HuH-7.5 (cell line): Measurements from ENCODE around the gene SAP30BP.
"Not testable (repeated sequence)": the region's sequence is repeated elsewhere in the genome, so short reads cannot be mapped to it uniquely, and the experiment has no call there.

Experiments
- DNase-seq: peaks from one replicate; pipeline ENCODE4 v3.0.0; 2011; ENCODE audit warnings: low spot score

Gene SAP30BP

DNA sequence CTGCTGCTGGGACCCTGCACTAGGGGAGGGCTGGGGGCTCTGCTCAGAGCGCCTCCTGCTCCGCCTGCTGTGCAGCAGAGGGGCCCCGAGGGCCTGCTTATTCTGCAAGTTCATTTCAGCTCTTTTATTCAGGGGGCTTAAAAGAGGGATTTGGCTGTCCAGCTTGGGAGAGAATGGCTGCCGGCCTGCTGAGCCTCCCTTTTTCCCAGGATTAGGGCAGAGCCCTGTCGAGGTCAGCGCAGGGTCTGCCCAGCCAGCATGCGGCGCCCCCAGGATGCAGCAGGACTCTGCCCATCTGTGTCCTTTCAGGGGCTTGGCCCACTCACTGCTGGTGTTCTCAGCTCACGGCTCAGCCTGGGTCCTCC lies 32.8 kb upstream of the SAP30BP start:
- DNase-seq = no peak

DNA sequence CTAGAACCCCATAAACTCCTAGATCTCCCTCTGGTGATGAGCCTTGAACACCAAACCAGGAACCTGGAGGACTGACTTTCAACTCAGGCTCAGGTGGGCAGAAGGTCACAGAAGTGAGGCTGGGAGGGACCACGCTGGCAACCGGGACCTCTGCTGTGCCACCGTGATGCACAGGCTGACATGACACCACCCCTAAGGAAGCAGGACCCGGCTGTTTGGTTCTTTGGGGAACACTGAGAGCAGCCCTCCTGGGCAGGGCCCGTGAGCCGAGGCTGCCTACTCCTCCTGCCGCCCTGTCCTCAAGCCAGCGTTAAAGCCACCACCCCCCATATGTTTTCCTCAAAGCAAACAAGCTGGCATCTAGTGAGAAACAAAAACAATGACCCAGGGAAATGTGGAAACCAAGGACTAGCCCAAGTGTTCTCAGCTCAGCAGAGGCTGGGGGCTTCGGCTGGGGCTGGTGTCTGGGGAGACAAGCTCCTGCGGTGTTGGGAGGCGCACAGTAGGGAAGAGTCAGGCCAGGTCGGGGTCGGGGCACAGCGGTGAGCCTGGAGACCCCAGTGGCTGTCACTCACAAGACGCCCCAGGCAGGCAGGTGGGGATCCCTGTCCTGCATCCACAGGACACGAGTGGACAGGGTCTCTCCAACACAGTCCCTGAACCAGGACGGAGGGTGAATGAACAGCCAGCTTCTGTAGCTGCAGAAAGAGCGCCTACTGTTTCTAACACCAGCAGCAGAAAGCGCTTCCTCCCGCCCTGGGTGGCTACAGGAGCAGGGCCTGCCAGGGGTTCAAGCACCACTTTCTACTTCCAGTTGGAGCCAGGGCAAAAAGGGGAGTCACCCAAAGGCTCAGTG lies 32.2 kb upstream of the SAP30BP start:
- DNase-seq = no peak

DNA sequence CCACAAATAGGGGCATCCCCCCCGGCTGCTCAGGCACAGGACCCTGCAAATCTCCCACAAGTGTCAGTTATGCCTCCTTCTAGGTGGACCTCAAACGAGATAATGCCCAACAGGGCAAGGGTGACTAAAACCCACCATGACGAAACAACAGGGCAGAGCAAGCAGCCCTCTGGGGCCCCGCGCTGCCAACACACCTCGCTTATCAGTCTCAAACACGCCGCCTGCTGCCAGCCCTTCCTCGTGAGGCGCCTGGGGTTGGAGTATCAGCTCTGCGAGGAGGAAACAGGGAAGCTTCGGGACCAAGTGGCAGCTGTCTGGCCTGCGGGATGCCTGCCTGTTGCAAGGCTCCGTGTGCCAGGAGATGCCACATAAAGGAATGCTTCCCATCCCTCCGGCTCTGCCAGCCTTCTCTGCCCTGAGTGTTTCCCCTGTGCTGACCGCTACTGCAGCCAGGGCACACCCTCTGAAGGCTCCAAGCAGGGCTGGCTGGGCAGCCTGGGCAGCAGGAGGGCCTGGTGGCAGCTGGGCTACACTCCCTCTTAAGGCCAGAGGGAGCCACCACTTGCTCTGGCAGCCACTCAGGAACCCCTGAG lies 31.4 kb upstream of the SAP30BP start:
- DNase-seq = peak; percentile 5

DNA sequence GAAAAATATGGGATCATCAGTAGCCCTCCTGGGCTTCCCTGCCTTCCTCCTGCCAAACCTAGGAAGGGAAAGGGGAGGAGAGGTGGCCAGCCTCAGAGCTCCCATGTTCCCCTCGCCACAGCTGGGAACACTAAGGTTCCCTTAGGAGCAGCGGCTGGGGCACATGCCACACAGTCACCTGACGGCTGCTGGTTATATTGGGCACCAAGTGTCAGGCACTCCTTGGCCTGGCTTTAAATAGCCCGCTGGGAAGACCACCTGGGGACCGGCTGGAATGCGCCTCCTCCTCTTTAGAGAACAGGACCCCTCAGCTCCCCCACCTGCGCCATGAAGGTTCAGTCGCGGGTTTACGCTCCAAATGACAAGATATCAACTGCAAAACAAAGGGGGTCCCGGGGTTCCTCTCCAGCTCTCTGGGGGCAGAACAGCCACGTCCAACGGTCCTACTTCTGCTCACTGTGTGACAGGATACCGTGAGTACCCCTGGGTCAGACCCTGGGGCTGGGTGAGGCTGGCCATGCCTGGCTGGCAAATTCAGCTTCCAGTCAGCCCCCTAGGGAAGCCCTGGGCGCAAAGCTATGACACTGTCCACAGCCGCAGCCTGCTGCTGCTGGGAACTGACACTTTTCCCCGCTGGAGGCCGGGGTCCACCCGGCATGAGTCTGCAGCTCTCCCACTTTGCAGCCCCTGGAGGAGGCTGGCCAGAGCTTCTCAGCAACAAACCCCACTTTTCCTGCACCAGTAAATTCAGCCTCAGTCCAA lies 30.6 kb upstream of the SAP30BP start:
- DNase-seq = peak; percentile 3

DNA sequence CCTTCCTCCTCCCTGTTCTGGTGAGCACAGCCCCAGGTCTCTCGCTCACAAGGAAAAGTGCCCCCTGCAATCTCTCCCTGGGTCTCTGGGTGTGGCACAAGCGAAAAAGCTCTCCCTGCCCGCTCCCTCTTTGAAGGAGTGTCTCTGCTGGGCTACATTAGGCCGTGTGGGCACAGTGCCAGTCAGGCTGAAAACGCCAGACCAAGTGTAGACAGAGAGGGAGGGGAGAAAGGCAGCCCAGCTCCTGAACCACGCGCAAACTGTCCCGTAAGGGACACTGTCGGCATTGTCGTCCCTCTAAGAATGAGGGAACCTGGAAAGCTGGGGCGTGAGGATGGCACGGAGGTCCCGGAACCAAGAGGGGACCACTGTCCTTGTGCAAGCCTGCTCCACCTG lies 30.0 kb upstream of the SAP30BP start:
- no peak for DNase-seq

DNA sequence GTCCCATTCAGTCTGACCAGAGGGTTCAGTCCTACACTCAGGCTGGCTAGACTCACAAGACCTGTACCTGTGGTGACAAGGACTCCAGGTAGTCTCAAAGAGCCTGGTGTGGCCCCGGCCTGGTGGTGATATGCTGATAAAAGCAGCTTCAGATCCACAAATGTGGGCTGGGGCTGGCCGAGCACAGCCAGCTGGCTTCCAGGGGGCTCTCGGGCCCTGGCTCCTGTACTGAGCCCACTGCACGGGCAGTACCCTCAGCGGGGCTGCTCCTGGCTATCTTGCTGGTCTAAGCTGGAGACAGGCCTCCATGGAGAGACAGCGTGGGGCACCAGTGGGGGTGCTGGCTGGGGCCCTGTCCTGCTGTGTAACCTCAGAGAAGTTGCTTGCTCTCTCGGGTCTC lies 29.6 kb upstream of the SAP30BP start:
- DNase-seq = peak; percentile 3

DNA sequence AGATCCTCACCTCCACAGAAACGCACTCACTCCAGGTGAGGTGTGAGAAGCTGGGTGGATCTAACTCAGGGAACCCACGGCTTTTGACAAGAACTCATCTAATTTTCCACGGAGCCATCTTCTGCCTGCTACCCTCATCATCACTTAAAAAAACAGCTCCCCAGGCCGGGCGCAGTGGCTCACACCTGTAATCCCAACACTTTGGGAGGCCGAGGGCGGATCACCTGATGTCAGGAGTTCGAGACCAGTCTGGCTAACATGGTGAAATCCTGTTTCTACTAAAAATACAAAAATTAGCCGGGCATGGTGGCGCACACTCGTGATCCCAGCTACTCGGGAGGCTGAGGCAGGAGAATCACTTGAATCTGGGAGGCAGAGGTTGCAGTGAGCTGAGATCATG lies 29.1 kb upstream of the SAP30BP start:
- DNase-seq = not testable (repeated sequence)

DNA sequence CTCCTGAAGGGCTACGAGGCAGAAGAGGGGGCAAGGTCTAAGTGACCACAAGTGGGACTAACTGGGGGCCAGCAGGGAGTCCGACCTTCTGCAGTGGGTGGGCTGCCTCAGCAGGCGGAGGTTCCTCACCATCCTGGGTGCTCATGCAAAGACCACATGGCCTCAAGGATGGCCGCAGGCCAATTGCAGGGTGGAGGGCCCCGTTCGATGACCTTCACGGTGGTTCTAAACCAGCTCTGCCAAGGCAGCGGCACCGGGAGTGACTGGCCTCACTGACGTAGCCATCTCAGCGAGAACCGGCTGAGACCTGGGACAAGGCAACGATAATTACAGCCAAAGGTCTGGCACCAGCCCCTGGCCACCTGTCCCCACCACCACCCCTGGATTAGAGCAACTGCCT lies 28.2 kb upstream of the SAP30BP start:
- no peak for DNase-seq

DNA sequence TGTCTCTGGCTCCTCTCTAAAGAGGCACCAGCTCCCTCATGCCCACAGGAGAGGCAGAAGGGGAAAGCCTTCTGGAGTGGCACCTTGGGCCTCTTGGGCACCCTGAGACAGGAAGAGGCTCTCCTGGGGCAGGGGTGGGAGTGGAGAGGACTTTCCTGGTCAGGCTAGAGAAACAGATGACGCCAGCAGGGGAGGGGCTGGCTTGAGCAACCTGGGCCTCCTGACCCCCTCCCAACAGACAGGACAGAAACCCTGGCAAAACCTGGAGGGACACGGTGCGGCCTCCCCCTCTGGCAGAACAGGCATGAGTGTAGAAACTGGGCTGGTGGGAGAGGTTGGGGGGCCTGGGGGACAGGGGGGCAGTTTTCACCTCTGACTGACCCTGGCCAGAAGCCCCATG lies 27.8 kb upstream of the SAP30BP start:
- no peak for DNase-seq

DNA sequence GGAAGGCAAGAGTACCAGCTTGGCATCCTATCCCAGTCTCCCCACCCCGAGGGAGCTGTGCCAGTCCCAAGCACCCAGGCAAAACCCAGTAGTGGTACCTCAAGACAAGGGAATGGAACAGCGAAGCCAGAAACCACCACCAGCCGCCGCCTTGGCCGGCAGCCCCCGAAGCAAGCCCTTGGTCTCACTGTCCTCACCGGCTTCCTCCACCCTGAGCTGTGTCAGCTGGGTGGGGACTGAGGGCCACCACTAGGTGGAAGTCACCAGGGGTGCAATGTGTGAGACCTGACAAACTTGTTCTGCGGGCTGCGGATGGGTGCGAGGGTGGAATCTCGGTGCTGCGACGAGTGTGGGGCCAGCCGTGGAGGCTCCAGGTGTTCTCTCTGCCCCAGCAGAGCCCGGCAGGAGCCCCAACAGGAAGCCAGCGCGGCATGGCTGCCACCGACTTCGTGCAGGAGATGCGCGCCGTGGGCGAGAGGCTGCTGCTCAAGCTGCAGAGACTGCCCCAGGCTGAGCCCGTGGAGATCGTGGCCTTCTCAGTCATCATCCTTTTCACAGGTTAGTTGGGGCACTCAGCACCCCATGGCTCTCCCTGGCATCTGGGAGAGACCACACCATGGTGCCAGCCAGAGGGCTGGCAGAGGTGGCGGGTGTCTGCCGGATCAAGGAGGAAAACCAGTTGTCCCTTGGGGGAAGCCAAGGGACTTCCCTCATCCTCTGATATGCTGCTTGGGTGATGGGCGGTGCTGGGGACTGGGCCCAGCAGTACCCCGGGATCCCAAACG lies 27.2 kb upstream of the SAP30BP start:
- peak; percentile 67 for DNase-seq

DNA sequence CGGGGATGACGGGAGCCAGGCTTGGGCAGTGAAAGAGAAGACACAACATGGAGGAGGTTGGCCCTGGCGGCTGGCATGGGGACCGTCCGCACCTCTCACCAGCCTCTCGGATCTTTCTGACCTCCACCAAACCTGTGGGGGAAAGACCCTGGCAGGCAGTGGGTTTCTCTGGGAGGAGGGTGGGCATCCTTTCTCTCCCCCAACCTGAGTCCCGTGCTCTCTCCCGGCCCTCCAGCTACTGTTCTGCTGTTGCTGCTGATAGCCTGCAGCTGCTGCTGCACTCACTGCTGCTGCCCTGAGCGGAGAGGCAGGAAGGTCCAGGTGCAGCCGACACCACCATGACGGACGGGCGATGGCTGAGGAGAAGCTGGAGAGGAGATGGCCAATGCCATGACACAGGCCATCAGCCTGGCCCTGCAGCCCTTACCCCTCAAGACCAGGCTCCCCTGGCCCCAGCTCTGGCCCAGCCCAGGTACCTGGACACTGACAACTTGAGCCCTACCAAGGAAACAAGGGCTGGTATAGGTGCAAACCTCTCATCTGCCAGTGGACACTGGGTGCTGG lies 26.5 kb upstream of the SAP30BP start:
- DNase-seq = no peak

DNA sequence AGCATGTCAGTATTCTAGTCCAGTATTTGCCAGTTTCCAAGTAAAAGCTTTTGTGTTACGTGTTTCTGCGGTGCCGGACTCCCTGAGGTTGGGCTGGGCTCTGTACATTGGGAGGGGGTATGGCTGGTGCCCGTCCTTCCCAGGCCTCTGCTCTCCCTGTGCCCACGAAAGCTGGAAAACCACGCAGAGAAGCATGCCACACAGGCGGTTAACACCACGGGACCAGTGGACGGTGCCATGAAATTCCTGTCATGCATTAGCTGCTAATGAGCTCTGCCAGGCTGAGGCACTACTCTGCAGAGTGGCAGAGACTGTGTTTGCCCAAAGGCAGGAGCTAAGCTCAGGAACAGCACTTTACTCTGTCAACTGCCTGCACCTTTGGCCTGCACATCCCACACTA lies 25.8 kb upstream of the SAP30BP start:
- DNase-seq = no peak

DNA sequence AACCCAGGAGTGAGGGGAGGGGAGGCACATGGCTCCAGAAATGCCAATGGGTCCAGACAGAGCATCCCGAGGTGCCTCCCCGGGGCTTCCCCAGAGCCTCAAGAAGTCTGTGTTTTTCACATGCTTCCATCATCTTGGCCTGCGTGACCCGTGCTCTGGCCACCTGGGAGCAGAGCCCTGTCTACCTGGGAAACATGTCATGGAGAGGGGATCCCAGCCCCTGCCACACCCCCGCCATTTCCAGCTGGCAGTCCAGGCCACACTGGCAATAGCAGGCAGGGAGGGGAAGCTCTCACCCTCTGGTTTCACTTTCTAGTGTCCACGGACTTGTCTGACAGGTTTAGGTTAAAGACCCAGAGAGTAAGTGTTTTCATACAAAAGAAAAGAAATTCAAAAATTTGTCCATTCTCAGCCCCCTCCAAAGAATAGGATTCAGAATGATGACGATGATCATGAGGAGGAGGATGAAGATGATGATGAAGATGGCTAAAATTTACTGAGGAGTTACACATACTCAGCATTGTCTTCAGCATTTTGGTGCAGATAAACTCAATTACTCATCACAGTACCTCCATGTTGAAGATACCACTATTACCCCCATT lies 24.9 kb upstream of the SAP30BP start:
- DNase-seq = peak; percentile 11

DNA sequence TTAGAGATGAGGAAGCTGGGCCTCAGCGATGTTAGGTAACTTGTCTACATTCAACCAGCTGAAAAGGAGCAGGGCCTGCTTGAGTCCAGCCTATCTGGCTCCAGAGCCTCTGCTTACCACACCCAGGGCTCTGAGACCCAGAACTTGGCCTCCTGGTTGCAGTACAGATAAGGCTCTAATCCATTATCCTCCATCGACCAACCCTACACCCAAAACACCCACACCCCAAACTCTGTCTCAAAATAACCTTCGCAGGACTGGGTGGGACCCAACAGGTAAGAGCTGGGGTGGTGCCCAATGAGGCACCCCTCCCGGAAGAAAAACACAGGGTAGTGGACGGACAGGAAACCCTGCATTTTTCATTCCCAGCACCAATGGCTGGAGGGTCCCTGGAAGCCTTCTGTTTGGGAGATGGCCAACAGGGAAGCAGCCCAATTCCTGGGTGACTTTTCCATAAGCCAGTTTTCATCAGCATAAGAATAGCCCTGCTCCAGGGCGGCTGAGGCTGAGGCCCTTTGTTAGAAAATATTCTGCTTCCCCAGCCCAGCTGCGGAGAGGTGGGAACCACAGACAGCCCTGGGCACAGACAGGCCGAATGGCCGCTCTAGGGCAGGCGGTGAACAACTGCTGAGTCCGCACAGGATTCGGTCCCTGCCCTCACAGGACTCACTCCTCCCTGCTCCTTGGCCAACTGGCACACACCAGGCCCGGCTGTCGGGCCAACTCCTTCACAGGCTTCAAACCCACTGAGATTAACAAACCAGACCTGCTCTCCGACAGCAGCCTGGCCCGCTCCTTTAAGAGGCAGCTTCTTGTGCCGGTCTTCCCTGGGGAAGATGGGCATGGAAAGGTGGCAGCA lies 24.1 kb upstream of the SAP30BP start:
- DNase-seq = peak; percentile 7

DNA sequence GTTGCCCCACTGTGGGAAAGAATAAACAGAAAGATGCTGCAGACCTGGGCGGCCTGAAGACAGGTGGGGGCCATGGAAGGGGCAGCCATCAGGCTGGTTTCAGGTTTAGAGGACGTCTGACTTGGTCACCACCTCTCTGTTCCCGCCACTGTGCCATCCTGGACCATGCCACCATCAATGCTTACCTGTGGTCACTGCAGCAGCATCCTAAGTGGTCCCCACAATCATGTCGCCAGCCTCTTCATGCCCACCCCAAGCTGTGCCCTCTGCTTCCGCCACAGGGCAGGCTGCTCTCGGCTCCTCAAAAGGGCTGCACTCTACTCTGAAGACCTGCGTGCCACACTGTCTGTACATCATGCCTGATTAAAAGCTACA lies 23.5 kb upstream of the SAP30BP start:
- DNase-seq = no peak

DNA sequence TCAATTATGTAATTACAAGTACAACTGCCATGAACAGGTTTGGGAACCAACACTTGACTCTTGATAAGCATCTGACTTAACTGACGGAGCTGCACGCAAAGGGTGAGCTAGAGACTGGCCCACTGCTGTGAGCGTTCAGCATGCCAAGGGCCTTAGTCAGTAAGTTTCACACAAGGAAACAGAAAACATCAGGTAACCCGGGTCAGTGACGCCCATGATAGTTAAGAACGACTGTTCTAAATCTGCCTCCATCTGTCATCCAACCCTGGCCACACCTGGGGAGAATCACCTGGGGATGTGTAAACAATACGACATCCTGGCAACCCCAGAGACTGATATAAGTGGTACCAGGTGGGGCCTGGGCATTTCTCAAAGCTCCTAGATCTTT lies 21.6 kb upstream of the SAP30BP start:
- no peak for DNase-seq

DNA sequence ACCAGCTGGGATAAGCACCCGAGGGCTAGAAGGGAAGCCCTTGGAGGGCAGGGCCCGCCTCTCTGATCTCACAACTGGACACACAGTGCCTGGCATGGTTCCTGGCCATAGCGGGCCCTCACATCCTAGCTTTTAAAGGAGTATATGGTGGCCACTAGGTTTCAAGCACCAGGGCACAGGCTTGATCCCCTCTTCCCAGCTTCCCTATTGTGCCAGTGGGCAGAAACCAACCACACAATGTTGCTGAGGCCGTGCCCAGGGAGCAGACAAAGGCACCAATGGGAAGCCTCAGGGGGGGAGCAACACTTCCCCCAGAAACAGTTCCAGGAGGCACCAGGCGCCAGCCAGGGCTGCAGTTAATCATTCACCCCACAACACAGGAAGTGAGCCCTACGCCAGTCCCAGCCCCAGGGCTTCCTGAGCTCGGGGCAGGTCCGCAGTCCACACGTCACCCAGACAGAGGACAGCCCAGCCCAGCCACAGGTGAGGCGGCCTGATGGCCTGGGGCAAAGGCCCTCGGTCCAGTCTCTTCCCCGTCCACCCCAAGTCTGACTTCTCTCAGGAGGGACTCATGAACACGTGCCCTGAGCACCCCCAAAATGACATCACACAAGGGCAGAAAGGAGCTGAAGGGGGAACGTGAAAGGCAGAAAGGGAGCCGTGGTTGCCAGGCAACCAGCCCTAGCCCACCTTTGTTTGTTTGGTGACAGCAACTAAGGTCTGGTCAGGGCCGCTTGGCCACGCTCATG lies 21.1 kb upstream of the SAP30BP start:
- peak; percentile 92 for DNase-seq

DNA sequence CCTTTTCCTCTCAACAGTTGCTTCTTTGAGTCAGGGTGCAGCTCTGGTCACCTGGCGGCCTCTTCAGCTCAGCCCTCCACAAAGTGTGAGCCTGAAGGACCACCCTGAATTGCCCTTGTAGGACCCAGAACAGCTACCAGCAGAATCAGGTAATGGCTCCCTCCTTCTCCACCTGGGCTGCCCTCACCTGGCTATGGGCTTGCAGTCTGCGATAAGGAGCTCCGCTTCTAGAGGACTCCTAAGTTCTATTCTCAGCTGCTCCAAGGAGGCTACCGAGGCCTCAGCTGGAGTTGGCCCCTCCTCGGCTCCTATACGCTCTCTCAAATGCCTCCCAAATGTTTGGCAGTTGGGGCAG lies 20.5 kb upstream of the SAP30BP start:
- DNase-seq = no peak

DNA sequence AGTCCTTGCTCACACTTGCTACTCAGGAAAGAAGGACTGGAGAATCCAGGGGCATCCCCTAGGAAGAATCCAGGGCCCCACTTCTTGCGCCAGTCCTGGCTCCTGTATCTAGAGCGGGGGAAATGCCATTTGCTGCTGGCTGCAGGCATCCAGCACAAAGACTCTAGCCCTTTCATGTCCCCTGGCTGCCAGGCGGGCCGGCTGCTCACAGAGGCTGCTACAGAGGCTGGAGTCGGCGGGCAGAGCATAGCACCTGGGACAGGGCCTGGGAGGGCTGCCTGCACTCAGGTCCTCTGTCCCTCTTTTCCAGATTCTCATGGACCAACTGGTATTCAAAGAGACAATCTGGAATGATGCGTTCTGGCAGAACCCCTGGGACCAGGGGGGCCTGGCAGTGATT lies 20.1 kb upstream of the SAP30BP start:
- DNase-seq = no peak

DNA sequence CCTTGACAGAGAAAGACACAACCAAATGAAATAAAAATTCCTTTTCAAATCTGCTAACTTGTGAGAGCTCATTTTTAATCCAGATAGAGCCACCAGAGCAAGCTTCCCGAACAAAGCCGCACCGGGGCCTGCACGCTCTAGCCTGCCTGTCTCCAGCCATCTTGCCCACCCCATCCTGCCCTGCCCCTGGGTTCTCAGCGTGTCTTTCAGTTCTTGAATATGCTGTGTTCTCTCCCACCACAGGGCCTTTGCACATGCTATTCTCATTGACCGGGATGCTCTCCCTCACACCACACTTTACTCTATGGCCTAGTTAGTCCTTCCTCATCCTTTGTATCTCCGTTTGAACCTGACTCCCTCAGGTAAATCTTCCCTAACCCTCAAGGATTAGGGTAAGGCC lies 19.2 kb upstream of the SAP30BP start:
- no peak for DNase-seq
